H9 (cell line): ENCODE measurements around the gene CYTH3. TPM values are rescaled to one million over a fixed set of nuclear protein-coding genes. Genes with fewer than 3 reads are reported as not detected.

ENCODE experiments used
- DNase-seq: peaks from one replicate; pipeline ENCODE4 v3.0.0-alpha.2; 2017
- H2AFZ ChIP-seq: one replicate; pipeline ENCODE4 v1.6.1; 2013; ENCODE audit warnings: mild to moderate bottlenecking, low read length, control low read depth, moderate library complexity
- H2AK5ac ChIP-seq: 2 replicates; pipeline ENCODE4 v1.6.1; 2013; ENCODE audit warnings: low read length, control low read depth, mixed read lengths; ENCODE audit not compliant: insufficient read length
- H2BK120ac ChIP-seq: one replicate; pipeline ENCODE4 v1.6.1; 2013; ENCODE audit warnings: low read depth, mild to moderate bottlenecking, low read length, control low read depth, inconsistent platforms; ENCODE audit not compliant: poor library complexity, severe bottlenecking
- H2BK12ac ChIP-seq: 2 replicates; pipeline ENCODE4 v1.6.1; 2013; ENCODE audit warnings: low read length, control low read depth, mixed read lengths, low read depth; ENCODE audit not compliant: insufficient read length
- H2BK15ac ChIP-seq: 2 replicates; pipeline ENCODE4 v1.6.1; 2013; ENCODE audit warnings: low read depth, low read length, control low read depth
- H2BK20ac ChIP-seq: one replicate; pipeline ENCODE4 v1.6.1; 2013; ENCODE audit warnings: low read depth, mild to moderate bottlenecking, low read length, control low read depth, inconsistent platforms; ENCODE audit not compliant: poor library complexity, severe bottlenecking
- H2BK5ac ChIP-seq: 2 replicates; pipeline ENCODE4 v1.6.1; 2013; ENCODE audit warnings: low read length, control low read depth, mixed read lengths; ENCODE audit not compliant: insufficient read length
- H3K14ac ChIP-seq: 2 replicates; pipeline ENCODE4 v1.6.1; 2013; ENCODE audit warnings: low read length, control low read depth; ENCODE audit not compliant: insufficient read depth
- H3K18ac ChIP-seq: 2 replicates; pipeline ENCODE4 v1.6.1; 2013; ENCODE audit warnings: low read depth, mild to moderate bottlenecking, mixed read lengths, low read length, control low read depth; ENCODE audit not compliant: insufficient read length
- H3K23ac ChIP-seq: 2 replicates; pipeline ENCODE4 v1.6.1; 2013; ENCODE audit warnings: low read length, control low read depth, mixed read lengths, low read depth; ENCODE audit not compliant: insufficient read length
- H3K23me2 ChIP-seq: 2 replicates; pipeline ENCODE4 v1.6.1; 2013; ENCODE audit warnings: low read depth, mild to moderate bottlenecking, mixed read lengths, low read length, control low read depth; ENCODE audit not compliant: insufficient read length, poor library complexity, severe bottlenecking
- H3K27ac ChIP-seq: 2 replicates; pipeline ENCODE4 v1.5.1; 2013; ENCODE audit warnings: low read length, control low read depth, mixed read lengths, low read depth; ENCODE audit not compliant: insufficient read length
- H3K27me3 ChIP-seq: 2 replicates; pipeline ENCODE4 v1.6.1; 2013; ENCODE audit warnings: low read length, control low read depth, inconsistent platforms; ENCODE audit not compliant: insufficient read depth
- H3K4ac ChIP-seq: 2 replicates; pipeline ENCODE4 v1.6.1; 2013; ENCODE audit warnings: low read depth, mild to moderate bottlenecking, control low read depth, inconsistent platforms, low read length, moderate library complexity
- H3K4me1 ChIP-seq: 2 replicates; pipeline ENCODE4 v1.6.1; 2013; ENCODE audit warnings: low read length, control low read depth, inconsistent platforms; ENCODE audit not compliant: insufficient read depth
- H3K4me2 ChIP-seq: 2 replicates; pipeline ENCODE4 v1.6.1; 2013; ENCODE audit warnings: low read length, control low read depth, mixed read lengths; ENCODE audit not compliant: insufficient read length, insufficient read depth
- H3K56ac ChIP-seq: 2 replicates; pipeline ENCODE4 v1.6.1; 2013; ENCODE audit warnings: low read depth, mild to moderate bottlenecking, mixed read lengths, low read length, control low read depth; ENCODE audit not compliant: insufficient read length
- H3K79me1 ChIP-seq: 2 replicates; pipeline ENCODE4 v1.6.1; 2013; ENCODE audit warnings: low read depth, mild to moderate bottlenecking, moderate library complexity, low read length, control low read depth, inconsistent platforms; ENCODE audit not compliant: insufficient read depth, poor library complexity, severe bottlenecking
- H3K79me2 ChIP-seq: 2 replicates; pipeline ENCODE4 v1.6.1; 2013; ENCODE audit warnings: low read length, control low read depth, inconsistent platforms; ENCODE audit not compliant: insufficient read depth
- H3K9ac ChIP-seq: 2 replicates; pipeline ENCODE4 v1.6.1; 2013; ENCODE audit warnings: low read length, control low read depth, mixed read lengths; ENCODE audit not compliant: insufficient read length; ENCODE audit errors: extremely low read depth
- H3K9me3 ChIP-seq: one replicate; pipeline ENCODE4 v1.6.1; 2013; ENCODE audit warnings: low read depth, low read length, inconsistent platforms; ENCODE audit not compliant: control insufficient read depth
- H3T11ph ChIP-seq: one replicate; pipeline ENCODE4 v1.6.1; 2013; ENCODE audit warnings: mild to moderate bottlenecking, low read length, control low read depth, inconsistent platforms
- H4K20me1 ChIP-seq: one replicate; pipeline ENCODE4 v1.6.1; 2013; ENCODE audit not compliant: control insufficient read depth, insufficient read length, insufficient read depth
- H4K5ac ChIP-seq: 2 replicates; pipeline ENCODE4 v1.6.1; 2013; ENCODE audit warnings: low read depth, mild to moderate bottlenecking, mixed read lengths, low read length, control low read depth; ENCODE audit not compliant: insufficient read length
- H4K8ac ChIP-seq: replicated peaks from 2 replicates; pipeline ENCODE4 v1.6.1; 2013; ENCODE audit warnings: low read length, control low read depth, mixed read lengths, low read depth; ENCODE audit not compliant: insufficient read length
- H4K91ac ChIP-seq: 2 replicates; pipeline ENCODE4 v1.6.1; 2013; ENCODE audit warnings: low read depth, mild to moderate bottlenecking, moderate library complexity, mixed read lengths, low read length, control low read depth; ENCODE audit not compliant: insufficient read length
- H3K27ac Mint-ChIP-seq, 3 experiments: 2 replicates in 2 of 3; 3 replicates in 1 of 3; pipeline ENCODE4 v1.8.0; 2020 to 2021; ENCODE audit warnings: mixed read lengths in 3 of 3, mild to moderate bottlenecking in 1 of 3, moderate library complexity in 1 of 3
- H3K27me3 Mint-ChIP-seq: 2 replicates; pipeline ENCODE4 v1.8.0; 2021; ENCODE audit warnings: low read depth, mild to moderate bottlenecking, moderate library complexity, mixed read lengths
- H3K36me3 Mint-ChIP-seq, 3 experiments: 2 replicates in 2 of 3; 3 replicates in 1 of 3; pipeline ENCODE4 v1.8.0; 2020 to 2021; ENCODE audit warnings: low read depth in 3 of 3, mixed read lengths in 3 of 3; ENCODE audit not compliant: insufficient read depth in 1 of 3
- H3K4me1 Mint-ChIP-seq, 2 experiments: 2 replicates each; pipeline ENCODE4 v1.8.0; 2020; ENCODE audit warnings: mixed read lengths in 2 of 2
- H3K4me3 Mint-ChIP-seq, 2 experiments: 2 replicates in 1 of 2; 3 replicates in 1 of 2; pipeline ENCODE4 v1.8.0; 2020 to 2021; ENCODE audit warnings: mild to moderate bottlenecking in 2 of 2, mixed read lengths in 2 of 2, moderate library complexity in 1 of 2
- H3K9me3 Mint-ChIP-seq, 2 experiments: 2 replicates in 1 of 2; 3 replicates in 1 of 2; pipeline ENCODE4 v1.8.0; 2020; ENCODE audit warnings: mild to moderate bottlenecking in 2 of 2, mixed read lengths in 2 of 2, moderate library complexity in 1 of 2
- CTCF ChIP-seq: fragments of 200-600 bp; sonication (generic); conservative IDR thresholded peaks from 3 replicates; pipeline ENCODE4 v1.8.0; 2021; ENCODE audit warnings: antibody characterized with exemption, mild to moderate bottlenecking
- WGBS: extraction: QIAGEN DNeasy Blood & Tissue Kit; methylation state at CpG from one replicate; pipeline ENCODE4 v1.1.7; 2013; ENCODE audit warnings: missing lambda C conversion rate, low lambda C conversion rate, mixed read lengths; ENCODE audit not compliant: insufficient read length; ENCODE audit errors: extremely low coverage; 5-methylcytosine and 5-hydroxymethylcytosine counted together
- total RNA-seq: library from RNA; stranded (reverse); gene quantifications from 2 replicates; pipeline ENCODE4 v1.2.1, GENCODE V29; 2021

Gene CYTH3
- total RNA-seq, 1 experiment from 2014 or later: 12.3 TPM

GRCh38 chr7:6208573-6209328, 63.7 kb downstream of the CYTH3 start:
- no peak overlapping the region for H2BK20ac ChIP-seq
- H2AK5ac ChIP-seq: no peak overlapping the region
- H3K18ac ChIP-seq: no peak overlapping the region
- H3K4me2 ChIP-seq: no peak overlapping the region
- no peak for TF ChIP-seq CTCF
- H2BK120ac ChIP-seq: no peak overlapping the region
- Mint-ChIP-seq H3K36me3 (no peaks in the 10 kb centered on the region), H3K27me3 (no peaks in the 10 kb centered on the region), H3K4me1 (peaks cover 8 to 10% of the 10 kb centered on the region in 2 experiments; a peak in 3 of 4 replicates), H3K27ac (no peak overlapping the region; a peak in 1 of 7 replicates), H3K9me3 (no peaks in the 10 kb centered on the region; a peak in 1 of 5 replicates), H3K4me3 (no peak overlapping the region)
- no peak overlapping the region for H3K4ac ChIP-seq
- no peaks in the 10 kb centered on the region for H3K9me3 ChIP-seq
- H3K9ac ChIP-seq: no peak overlapping the region
- no peak overlapping the region for H2AFZ ChIP-seq
- no peak overlapping the region for H3K14ac ChIP-seq
- H2BK5ac ChIP-seq: no peak overlapping the region
- H3K56ac ChIP-seq: no peak overlapping the region
- H3K4me1 ChIP-seq: no peaks in the 10 kb centered on the region; the same call in 1 of the 2 replicates
- H3K79me1 ChIP-seq: no peaks in the 10 kb centered on the region
- H4K8ac ChIP-seq: no peak overlapping the region
- H4K20me1 ChIP-seq: no peaks in the 10 kb centered on the region
- no peak overlapping the region for H4K5ac ChIP-seq
- no peak overlapping the region for H3T11ph ChIP-seq
- H3K23me2 ChIP-seq: no peaks in the 10 kb centered on the region
- no peak for DNase-seq
- no peak overlapping the region for H3K23ac ChIP-seq
- H4K91ac ChIP-seq: no peak overlapping the region
- no peak overlapping the region for H2BK12ac ChIP-seq
- H3K79me2 ChIP-seq: no peaks in the 10 kb centered on the region
- no CpG with 5 or more reads among the region's 5 CpGs for WGBS
- H2BK15ac ChIP-seq: no peak overlapping the region
- no peaks in the 10 kb centered on the region for H3K27me3 ChIP-seq
- no peak overlapping the region for H3K27ac ChIP-seq
